Activated naive CD4-positive, alpha-beta T cell treated with anti-CD3 and anti-CD28 coated beads for 36 hours (primary cell): ENCODE results near the gene GAREM2. TPM values are rescaled to one million over a fixed set of nuclear protein-coding genes. Genes with fewer than 3 reads are reported as not detected.
A peak's percentile ranks its signal among the peaks of the same experiment; 100 is the strongest.

Source experiments
- CTCF ChIA-PET: fragments of 350-600 bp; sonication (Branson Sonifier 250); formaldehyde crosslinking; loops from one replicate; lab custom pipeline; 2021; ENCODE audit warnings: antibody characterized with exemption; lab: Charles Lee
- DNase-seq: peaks from one replicate; pipeline ENCODE4 v3.0.0-alpha.2; 2020
- H3K27ac Mint-ChIP-seq: one replicate; pipeline ENCODE4 v1.8.0; 2021; ENCODE audit warnings: mild to moderate bottlenecking, mixed read lengths
- H3K27me3 Mint-ChIP-seq: one replicate; pipeline ENCODE4 v1.8.0; 2021; ENCODE audit warnings: low read depth, mixed read lengths
- H3K36me3 Mint-ChIP-seq: one replicate; pipeline ENCODE4 v1.8.0; 2021; ENCODE audit warnings: low read depth, mixed read lengths
- H3K4me1 Mint-ChIP-seq: one replicate; pipeline ENCODE4 v1.8.0; 2021; ENCODE audit warnings: low read depth, mixed read lengths
- H3K4me3 Mint-ChIP-seq: one replicate; pipeline ENCODE4 v1.8.0; 2021; ENCODE audit warnings: mild to moderate bottlenecking, moderate library complexity, mixed read lengths
- H3K9me3 Mint-ChIP-seq: one replicate; pipeline ENCODE4 v1.8.0; 2021; ENCODE audit warnings: mixed read lengths
- intact Hi-C: fragments of 100-400 bp; cut with micrococcal nuclease; formaldehyde crosslinking; loops from one replicate; pipeline ENCODE4 v1.15.1; 2023
- total RNA-seq, 2 experiments: library from RNA; stranded (reverse); gene quantifications; one replicate each; pipeline ENCODE4 v1.2.3, GENCODE V29; 2021

Gene GAREM2
- 1 to 10 TPM; 1.1 to 1.3 TPM for total RNA-seq

- intact Hi-C loops, result no loop called here
- Mint-ChIP-seq H3K36me3 (no peaks in the 10 kb centered on the region), H3K4me1 (peaks cover 12% of the 10 kb centered on the region), H3K9me3 (no peaks in the 10 kb centered on the region), H3K4me3 (peak within 1 kb of the TSS; percentile 74), H3K27ac (no peak within 1 kb of the TSS), H3K27me3 (peaks cover 23% of the 10 kb centered on the region)
- no peak for DNase-seq
- CTCF ChIA-PET, result no interaction called here
These were observed at the start of gene GAREM2 for GRCh38 chr2:26172871-26173775. Gene GAREM2, plus strand, starts transcription at chr2:26173088. Its CDS starts 133 bp downstream, at chr2:26173221.

- DNase-seq, result no peak
- peaks cover 4% of the 10 kb centered on the region for H3K4me1 Mint-ChIP-seq
- no peak overlapping the region for H3K27ac Mint-ChIP-seq
- no peaks in the 10 kb centered on the region for H3K9me3 Mint-ChIP-seq
- intact Hi-C loops, result no loop called here
- no peaks in the 10 kb centered on the region for H3K27me3 Mint-ChIP-seq
- H3K36me3 Mint-ChIP-seq, result peaks cover 5% of the 10 kb centered on the region
- CTCF ChIA-PET, result interaction anchor here (0.7 kb wide), 1 partner anchor 23 kb away, joined by 3 read pairs; no protein-coding TSS in a partner anchor
- no peak overlapping the region for H3K4me3 Mint-ChIP-seq
These were observed 49.5 kb upstream of the GAREM2 start for GRCh38 chr2:26123426-26123825.

GRCh38 chr2:26126074-26126473, 46.8 kb upstream of the GAREM2 start:
- peaks cover 5% of the 10 kb centered on the region for H3K36me3 Mint-ChIP-seq

GRCh38 chr2:26128176-26128575, 44.7 kb upstream of the GAREM2 start:
- intact Hi-C loops, result no loop called here
- Mint-ChIP-seq H3K4me3 (no peak overlapping the region), H3K27me3 (no peaks in the 10 kb centered on the region), H3K9me3 (no peaks in the 10 kb centered on the region), H3K36me3 (peaks cover 4% of the 10 kb centered on the region), H3K27ac (no peak overlapping the region), H3K4me1 (peaks cover 20% of the 10 kb centered on the region)
- CTCF ChIA-PET, result interaction anchor here (0.6 kb wide), 1 partner anchor 9 kb away, joined by 3 read pairs; no protein-coding TSS in a partner anchor
- DNase-seq, result no peak

More at GRCh38 chr2:26126074-26126473, 46.8 kb upstream of the GAREM2 start:
- Mint-ChIP-seq H3K4me3 (no peak overlapping the region), H3K9me3 (no peaks in the 10 kb centered on the region), H3K4me1 (peaks cover 12% of the 10 kb centered on the region), H3K27me3 (no peaks in the 10 kb centered on the region), H3K27ac (no peak overlapping the region)
- DNase-seq, result no peak
- intact Hi-C loops, result no loop called here
- CTCF ChIA-PET, result interaction anchor here (1.3 kb wide), 1 partner anchor 175 kb away, joined by 3 read pairs; no protein-coding TSS in a partner anchor

- no peak overlapping the region for H3K4me3 Mint-ChIP-seq
- no peak overlapping the region for H3K27ac Mint-ChIP-seq
These were observed 42.1 kb upstream of the GAREM2 start for GRCh38 chr2:26130763-26131162.

GRCh38 chr2:26136451-26136850, 36.4 kb upstream of the GAREM2 start:
- H3K36me3 Mint-ChIP-seq, result peaks cover 8% of the 10 kb centered on the region
- H3K4me1 Mint-ChIP-seq, result peaks cover 10% of the 10 kb centered on the region
- intact Hi-C loops, result no loop called here
- no peaks in the 10 kb centered on the region for H3K9me3 Mint-ChIP-seq
- H3K27me3 Mint-ChIP-seq, result no peaks in the 10 kb centered on the region
- DNase-seq, result no peak
- H3K27ac Mint-ChIP-seq, result no peak overlapping the region
- no peak overlapping the region for H3K4me3 Mint-ChIP-seq
- CTCF ChIA-PET, result interaction anchor here (0.5 to 1.3 kb wide), 5 partner anchors 8 to 145 kb away, joined by 3 to 7 read pairs (median 4); no protein-coding TSS in a partner anchor

More at GRCh38 chr2:26130763-26131162, 42.1 kb upstream of the GAREM2 start:
- CTCF ChIA-PET, result interaction anchor here (1.3 to 1.4 kb wide), 2 partner anchors 10 to 14 kb away, joined by 3 to 11 read pairs; no protein-coding TSS in a partner anchor
- Mint-ChIP-seq H3K27me3 (no peaks in the 10 kb centered on the region), H3K9me3 (no peaks in the 10 kb centered on the region), H3K4me1 (peaks cover 19% of the 10 kb centered on the region), H3K36me3 (peaks cover 9% of the 10 kb centered on the region)
- no peak for DNase-seq
- intact Hi-C loops, result loop anchor here (5.0 kb wide), 1 partner anchor 43 kb away; no protein-coding TSS in a partner anchor

- peaks cover 2% of the 10 kb centered on the region for H3K4me1 Mint-ChIP-seq
- no peaks in the 10 kb centered on the region for H3K27me3 Mint-ChIP-seq
- no peak for DNase-seq
- CTCF ChIA-PET, result interaction anchor here (0.6 kb wide), 1 partner anchor 20 kb away, joined by 5 read pairs; no protein-coding TSS in a partner anchor
- peaks cover 6% of the 10 kb centered on the region for H3K36me3 Mint-ChIP-seq
- no peaks in the 10 kb centered on the region for H3K9me3 Mint-ChIP-seq
- no peak overlapping the region for H3K4me3 Mint-ChIP-seq
- intact Hi-C loops, result no loop called here
- H3K27ac Mint-ChIP-seq, result no peak overlapping the region
These were observed 33.4 kb upstream of the GAREM2 start for GRCh38 chr2:26139269-26140183.

- H3K27ac Mint-ChIP-seq, result no peak overlapping the region
- intact Hi-C loops, result no loop called here
These were observed 31.6 kb upstream of the GAREM2 start for GRCh38 chr2:26141145-26141769.

GRCh38 chr2:26144031-26144430, 28.9 kb upstream of the GAREM2 start:
- H3K4me1 Mint-ChIP-seq, result no peaks in the 10 kb centered on the region
- no peak overlapping the region for H3K4me3 Mint-ChIP-seq
- H3K9me3 Mint-ChIP-seq, result no peaks in the 10 kb centered on the region
- H3K27ac Mint-ChIP-seq, result no peak overlapping the region
- CTCF ChIA-PET, result interaction anchor here (0.7 to 4.7 kb wide), 11 partner anchors 10 to 536 kb away, joined by 3 to 35 read pairs (median 4); no protein-coding TSS in a partner anchor
- no peaks in the 10 kb centered on the region for H3K36me3 Mint-ChIP-seq
- H3K27me3 Mint-ChIP-seq, result no peaks in the 10 kb centered on the region
- intact Hi-C loops, result no loop called here
- no peak for DNase-seq

More at GRCh38 chr2:26141145-26141769, 31.6 kb upstream of the GAREM2 start:
- Mint-ChIP-seq H3K4me1 (no peaks in the 10 kb centered on the region), H3K4me3 (no peak overlapping the region), H3K9me3 (no peaks in the 10 kb centered on the region), H3K36me3 (peaks cover 1% of the 10 kb centered on the region), H3K27me3 (no peaks in the 10 kb centered on the region)
- no peak for DNase-seq
- CTCF ChIA-PET, result interaction anchor here (0.6 to 1.6 kb wide), 2 partner anchors 104 to 150 kb away, joined by 4 to 5 read pairs; no protein-coding TSS in a partner anchor

- peak; percentile 82 for DNase-seq
- H3K27me3 Mint-ChIP-seq, result peaks cover 2% of the 10 kb centered on the region
- CTCF ChIA-PET, result interaction anchor here (0.6 to 4.7 kb wide), 22 partner anchors 8 to 537 kb away, joined by 3 to 35 read pairs (median 4); no protein-coding TSS in a partner anchor
- no peaks in the 10 kb centered on the region for H3K4me1 Mint-ChIP-seq
- intact Hi-C loops, result loop anchor here (1.0 kb wide), 5 partner anchors 57 to 538 kb away; no protein-coding TSS in a partner anchor
- no peaks in the 10 kb centered on the region for H3K36me3 Mint-ChIP-seq
- no peak overlapping the region for H3K27ac Mint-ChIP-seq
- H3K9me3 Mint-ChIP-seq, result no peaks in the 10 kb centered on the region
- H3K4me3 Mint-ChIP-seq, result no peak overlapping the region
These were observed 27.8 kb upstream of the GAREM2 start for GRCh38 chr2:26144953-26145680.

GRCh38 chr2:26148501-26148900, 24.4 kb upstream of the GAREM2 start:
- H3K9me3 Mint-ChIP-seq, result no peaks in the 10 kb centered on the region
- CTCF ChIA-PET, result interaction anchor here (0.6 to 1.4 kb wide), 5 partner anchors 11 to 481 kb away, joined by 3 to 4 read pairs (median 3); no protein-coding TSS in a partner anchor
- DNase-seq, result no peak
- H3K4me3 Mint-ChIP-seq, result no peak overlapping the region
- intact Hi-C loops, result no loop called here
- no peak overlapping the region for H3K27ac Mint-ChIP-seq
- H3K36me3 Mint-ChIP-seq, result no peaks in the 10 kb centered on the region
- peaks cover 11% of the 10 kb centered on the region for H3K27me3 Mint-ChIP-seq
- H3K4me1 Mint-ChIP-seq, result no peaks in the 10 kb centered on the region
